ENCODE results near the gene TMEM132E.

DNA sequence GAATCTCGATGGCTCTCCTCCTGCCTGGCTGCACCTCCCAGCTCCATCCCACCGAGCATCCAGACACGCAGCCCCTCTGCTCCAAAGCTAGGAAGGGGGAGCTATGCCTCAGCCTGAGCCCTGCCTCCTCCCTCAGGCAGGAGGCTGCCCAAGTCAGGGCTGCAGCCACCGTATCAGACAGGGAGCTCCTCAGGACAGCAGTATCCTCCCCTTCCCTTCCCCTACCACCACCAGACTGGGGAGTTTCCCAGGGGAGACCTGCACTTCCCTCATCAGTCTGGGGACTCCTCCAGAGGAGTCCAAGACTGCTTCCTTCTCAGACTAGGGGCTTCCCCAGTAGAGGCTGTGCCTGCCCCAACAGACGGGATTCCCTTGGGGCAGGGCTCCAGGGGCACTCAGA lies 17.5 kb downstream of the TMEM132E start:
- no peak for TF ChIP-seq POLR2A (IDR thresholded peaks at IDR 0.05)
- TF ChIP-seq, protein P1, sequence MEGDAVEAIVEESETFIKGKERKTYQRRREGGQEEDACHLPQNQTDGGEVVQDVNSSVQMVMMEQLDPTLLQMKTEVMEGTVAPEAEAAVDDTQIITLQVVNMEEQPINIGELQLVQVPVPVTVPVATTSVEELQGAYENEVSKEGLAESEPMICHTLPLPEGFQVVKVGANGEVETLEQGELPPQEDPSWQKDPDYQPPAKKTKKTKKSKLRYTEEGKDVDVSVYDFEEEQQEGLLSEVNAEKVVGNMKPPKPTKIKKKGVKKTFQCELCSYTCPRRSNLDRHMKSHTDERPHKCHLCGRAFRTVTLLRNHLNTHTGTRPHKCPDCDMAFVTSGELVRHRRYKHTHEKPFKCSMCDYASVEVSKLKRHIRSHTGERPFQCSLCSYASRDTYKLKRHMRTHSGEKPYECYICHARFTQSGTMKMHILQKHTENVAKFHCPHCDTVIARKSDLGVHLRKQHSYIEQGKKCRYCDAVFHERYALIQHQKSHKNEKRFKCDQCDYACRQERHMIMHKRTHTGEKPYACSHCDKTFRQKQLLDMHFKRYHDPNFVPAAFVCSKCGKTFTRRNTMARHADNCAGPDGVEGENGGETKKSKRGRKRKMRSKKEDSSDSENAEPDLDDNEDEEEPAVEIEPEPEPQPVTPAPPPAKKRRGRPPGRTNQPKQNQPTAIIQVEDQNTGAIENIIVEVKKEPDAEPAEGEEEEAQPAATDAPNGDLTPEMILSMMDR (IDR thresholded peaks at IDR 0.05) = no peak

All from right lobe of liver (tissue), 4 donors.